Spleen (tissue), 11 donors: Measurements from ENCODE around the gene DNM1L. TPM values are rescaled to one million over a fixed set of nuclear protein-coding genes. Genes with fewer than 3 reads are reported as not detected.

ENCODE experiments used
- DNase-seq: peaks from one replicate; pipeline ENCODE4 v3.0.0-alpha.2; 2020
- H3K27ac ChIP-seq, 8 donors: fragments of 200-600 bp; sonication (generic) in 7 of 8; 1 replicate in 4 of 8; 2 replicates in 4 of 8; pipeline versions ENCODE4 v1.5.0 to v1.8.0; 2016 to 2021; ENCODE audit warnings: inconsistent platforms in 4 of 8, mild to moderate bottlenecking in 4 of 8, moderate library complexity in 1 of 8
- H3K27me3 ChIP-seq, 7 donors: fragments of 200-600 bp; sonication (generic) in 6 of 7; replicated peaks in 1 of 7; 1 replicate in 4 of 7; 2 replicates in 3 of 7; pipeline versions ENCODE4 v1.5.0 to v1.8.0; 2016 to 2021; ENCODE audit warnings: inconsistent platforms in 3 of 7, mild to moderate bottlenecking in 1 of 7
- H3K36me3 ChIP-seq, 6 donors: fragments of 200-600 bp; sonication (generic) in 5 of 6; 1 replicate in 4 of 6; 2 replicates in 2 of 6; pipeline versions ENCODE4 v1.5.0 to v1.8.0; 2016 to 2021; ENCODE audit warnings: inconsistent platforms in 2 of 6
- H3K4me1 ChIP-seq, 6 donors: fragments of 200-600 bp; sonication (generic) in 5 of 6; 1 replicate in 3 of 6; 2 replicates in 3 of 6; pipeline versions ENCODE4 v1.5.0 to v1.8.0; 2016 to 2021; ENCODE audit warnings: inconsistent platforms in 3 of 6
- H3K4me3 ChIP-seq, 8 donors: fragments of 200-600 bp; sonication (generic) in 7 of 8; 1 replicate in 4 of 8; 2 replicates in 4 of 8; pipeline versions ENCODE4 v1.5.0 to v1.8.0; 2016 to 2021; ENCODE audit warnings: inconsistent platforms in 4 of 8, mild to moderate bottlenecking in 4 of 8, moderate library complexity in 2 of 8
- H3K9me3 ChIP-seq, 8 donors: fragments of 200-600 bp; sonication (generic) in 7 of 8; 1 replicate in 4 of 8; 2 replicates in 4 of 8; pipeline versions ENCODE4 v1.5.0 to v1.8.0; 2016 to 2021; ENCODE audit warnings: inconsistent platforms in 4 of 8
- POLR2A ChIP-seq, 3 donors: fragments of 450-650 bp; IDR thresholded peaks; one replicate each; pipeline ENCODE4 v1.5.1; 2017; ENCODE audit warnings: antibody characterized with exemption in 3 of 3, mild to moderate bottlenecking in 1 of 3
- POLR2AphosphoS5 ChIP-seq, 3 donors: sonication (generic); formaldehyde crosslinking; IDR thresholded peaks; one replicate each; pipeline ENCODE4 v1.5.1; 2017; ENCODE audit warnings: antibody characterized with exemption in 3 of 3
- WGBS, 5 donors: extraction: QIAGEN DNeasy Blood & Tissue Kit in 3 of 5; methylation state at CpG; one replicate each; pipeline versions ENCODE4 v1.1.5 to v1.1.7; 2013 to 2018; 5-methylcytosine and 5-hydroxymethylcytosine counted together
- intact Hi-C: fragments of 100-400 bp; cut with DNase I; formaldehyde crosslinking; loops from one replicate; pipeline ENCODE4 v1.15.0; 2023; ENCODE audit warnings: low total_unique reads
- polyA plus RNA-seq, 3 donors: library from polyadenylated mRNA; stranded (reverse); fragments of 200-250 nt; gene quantifications; one replicate each; pipeline ENCODE4 v1.2.1, GENCODE V29; 2013
- total RNA-seq, 7 donors: library from RNA; depleted of rRNA in 3 of 7; stranded (reverse); fragments of >200 nt in 3 of 7; fragmentation: NEBNext Ultra II Directional in 4 of 7; extraction: Animal tissue kit (Norgen Biotek cat#: 25700) in 4 of 7; gene quantifications; one replicate each; pipeline versions ENCODE4 v1.1.0 to v1.2.1, GENCODE V29; 2016 to 2021
- TF ChIP-seq, protein P1 (sequence below), 11 experiments: fragments of 200-600 bp in 7 of 11; fragments of 450-650 bp in 4 of 11; sonication (generic) in 4 of 11; IDR thresholded peaks in 8 of 11; conservative IDR thresholded peaks in 3 of 11; 1 replicate in 7 of 11; 2 replicates in 4 of 11; pipeline versions ENCODE4 v1.4.0 to v1.8.0; 2016 to 2021; ENCODE audit warnings: antibody characterized with exemption in 11 of 11, inconsistent platforms in 4 of 11, mild to moderate bottlenecking in 1 of 11
- donor health status: healthy with polysubstance abuse.
- donor health status: DM: no; HTN: no; CAD: no; lungs with moderate emphysema.
- donor health status: DM: no; HTN: no; CAD: no.
- donor health status: Bipolar disorder and iron deficiency.
- donor health status: healthy.
- donor health status: DM: no; HTN: no; CAD: no.
- donor health status: DM: yes; HTN: yes; CAD: no.

The DNM1L gene
- total and polyA plus RNA-seq, 10 donors = 19.2 to 73.7 (median 47.8) TPM

DNA sequence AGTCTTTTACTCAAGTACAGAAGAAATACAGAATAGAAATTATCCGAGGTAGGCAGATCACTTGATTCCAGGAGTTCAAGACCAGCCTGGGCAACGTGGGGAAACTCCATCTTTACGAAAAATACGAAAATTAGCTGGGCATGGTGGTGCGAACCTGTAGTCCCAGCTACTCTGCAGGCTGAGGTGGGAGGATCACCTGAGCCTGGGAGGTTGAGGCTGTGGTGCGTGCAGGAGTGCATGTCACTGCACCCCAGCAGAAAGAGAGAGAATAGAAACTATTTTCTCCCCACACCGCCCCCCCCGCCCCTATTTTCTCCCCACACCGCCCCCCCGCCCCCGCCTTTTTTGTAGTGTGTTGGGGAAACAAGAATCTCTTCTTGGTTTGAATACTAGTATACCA lies 2.2 kb downstream of the DNM1L start:
- peaks cover 0 to 30% (median 2%) of the 10 kb centered on the region in 6 donors for H3K36me3 ChIP-seq
- no peak for DNase-seq
- H3K27ac ChIP-seq = no peak overlapping the region
- 73 to 90% (median 83%) methylated on average over 11 of the region's 11 CpGs for WGBS, 5 donors
- H3K9me3 ChIP-seq = no peaks in the 10 kb centered on the region
- H3K4me3 ChIP-seq = no peak overlapping the region
- intact Hi-C loops = no loop called here
- H3K4me1 ChIP-seq = peaks cover 8 to 38% (median 21%) of the 10 kb centered on the region in 6 donors
- TF ChIP-seq, protein P1, sequence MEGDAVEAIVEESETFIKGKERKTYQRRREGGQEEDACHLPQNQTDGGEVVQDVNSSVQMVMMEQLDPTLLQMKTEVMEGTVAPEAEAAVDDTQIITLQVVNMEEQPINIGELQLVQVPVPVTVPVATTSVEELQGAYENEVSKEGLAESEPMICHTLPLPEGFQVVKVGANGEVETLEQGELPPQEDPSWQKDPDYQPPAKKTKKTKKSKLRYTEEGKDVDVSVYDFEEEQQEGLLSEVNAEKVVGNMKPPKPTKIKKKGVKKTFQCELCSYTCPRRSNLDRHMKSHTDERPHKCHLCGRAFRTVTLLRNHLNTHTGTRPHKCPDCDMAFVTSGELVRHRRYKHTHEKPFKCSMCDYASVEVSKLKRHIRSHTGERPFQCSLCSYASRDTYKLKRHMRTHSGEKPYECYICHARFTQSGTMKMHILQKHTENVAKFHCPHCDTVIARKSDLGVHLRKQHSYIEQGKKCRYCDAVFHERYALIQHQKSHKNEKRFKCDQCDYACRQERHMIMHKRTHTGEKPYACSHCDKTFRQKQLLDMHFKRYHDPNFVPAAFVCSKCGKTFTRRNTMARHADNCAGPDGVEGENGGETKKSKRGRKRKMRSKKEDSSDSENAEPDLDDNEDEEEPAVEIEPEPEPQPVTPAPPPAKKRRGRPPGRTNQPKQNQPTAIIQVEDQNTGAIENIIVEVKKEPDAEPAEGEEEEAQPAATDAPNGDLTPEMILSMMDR (IDR thresholded peaks at IDR 0.05 in 8 of 11, conservative IDR thresholded peaks at IDR 0.05 in 3 of 11) = no peak
- no peak for TF ChIP-seq POLR2AphosphoS5 (IDR thresholded peaks at IDR 0.05)
- TF ChIP-seq POLR2A (IDR thresholded peaks at IDR 0.05) = no peak
- no peaks in the 10 kb centered on the region for H3K27me3 ChIP-seq

DNA sequence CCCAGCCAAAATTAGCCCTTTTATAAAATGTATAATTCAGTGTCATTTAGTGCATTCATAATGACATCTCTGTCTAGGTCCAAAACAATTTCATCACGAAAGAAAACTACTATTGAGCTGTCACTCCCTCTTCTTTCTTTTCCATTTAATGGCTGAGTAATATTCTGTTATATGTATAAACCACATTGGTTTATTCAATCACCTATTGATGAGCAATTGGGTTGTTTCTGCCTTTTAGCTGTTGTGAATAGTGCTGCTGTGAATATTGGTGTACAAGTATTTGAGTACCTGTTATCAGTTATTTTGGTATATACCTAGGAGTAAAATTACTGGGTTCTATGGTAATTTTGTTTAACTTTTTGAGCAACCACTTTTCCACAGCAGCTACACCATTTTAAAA lies 7.2 kb downstream of the DNM1L start:
- H3K4me1 ChIP-seq = peaks cover 0 to 16% (median under 1%) of the 10 kb centered on the region in 6 donors
- DNase-seq = no peak
- H3K27me3 ChIP-seq = no peaks in the 10 kb centered on the region
- no peak overlapping the region for H3K27ac ChIP-seq
- intact Hi-C loops = no loop called here
- H3K4me3 ChIP-seq = no peak overlapping the region
- 83 to 94% (median 90%) methylated on average over 1 of the region's 1 CpG for WGBS, 5 donors
- H3K9me3 ChIP-seq = no peaks in the 10 kb centered on the region
- TF ChIP-seq, protein P1 (IDR thresholded peaks at IDR 0.05 in 8 of 11, conservative IDR thresholded peaks at IDR 0.05 in 3 of 11) = no peak
- no peak for TF ChIP-seq POLR2A (IDR thresholded peaks at IDR 0.05)
- peaks cover 0 to 32% (median 2%) of the 10 kb centered on the region in 6 donors for H3K36me3 ChIP-seq

DNA sequence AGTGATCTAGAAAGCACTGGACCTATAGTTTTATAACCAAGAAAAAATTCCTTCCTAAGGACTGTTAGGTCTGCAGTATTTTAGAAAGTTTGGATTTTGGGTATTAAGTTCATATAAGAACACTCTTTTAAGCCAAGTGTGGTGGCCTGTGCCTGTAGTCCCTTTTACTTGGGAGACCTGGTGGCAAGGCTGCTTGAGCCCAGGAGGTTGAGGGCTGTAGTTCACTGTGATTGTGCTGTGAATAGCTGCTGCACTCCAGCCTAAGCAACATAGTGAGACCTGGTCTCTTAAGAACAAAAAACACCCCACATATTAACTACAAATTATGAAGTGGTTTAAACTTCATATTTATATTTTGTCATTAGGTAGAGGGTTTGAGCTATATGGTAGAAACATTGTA lies 9.7 kb downstream of the DNM1L start:
- Histone ChIP-seq H3K36me3 (peaks cover 0 to 29% (median 2%) of the 10 kb centered on the region in 6 donors), H3K27me3 (no peaks in the 10 kb centered on the region), H3K4me3 (no peak overlapping the region), H3K4me1 (peaks cover 0 to 12% (median 0%) of the 10 kb centered on the region in 6 donors), H3K27ac (no peak overlapping the region), H3K9me3 (no peaks in the 10 kb centered on the region)
- DNase-seq = no peak
- TF ChIP-seq POLR2A (IDR thresholded peaks at IDR 0.05) (no peak), POLR2AphosphoS5 (IDR thresholded peaks at IDR 0.05) (no peak)
- TF ChIP-seq, protein P1 (IDR thresholded peaks at IDR 0.05 in 8 of 11, conservative IDR thresholded peaks at IDR 0.05 in 3 of 11) = no peak
- intact Hi-C loops = no loop called here

DNA sequence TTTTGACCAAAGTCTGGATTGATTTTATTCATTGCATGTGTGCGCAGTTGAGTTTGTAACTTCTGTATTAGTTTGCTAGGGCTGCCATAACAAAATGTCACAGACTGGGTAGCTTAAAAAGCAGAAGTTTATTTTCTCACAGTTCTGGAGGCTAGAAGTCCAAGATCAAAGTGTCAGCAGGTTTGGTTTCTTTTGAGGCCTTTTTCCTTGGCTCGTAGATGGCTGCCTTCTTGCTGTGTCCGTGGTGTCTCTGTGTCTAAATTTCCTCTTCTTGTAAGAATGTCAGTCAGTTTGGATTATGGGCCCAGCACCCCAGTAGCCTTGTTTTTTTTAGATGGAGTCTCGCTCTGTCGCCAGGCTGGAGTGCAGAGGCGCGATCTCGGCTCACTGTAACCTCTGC lies 11.8 kb downstream of the DNM1L start:
- H3K27ac ChIP-seq = no peak overlapping the region
- peaks cover 0 to 6% (median 0%) of the 10 kb centered on the region in 8 donors for H3K9me3 ChIP-seq
- TF ChIP-seq POLR2A (IDR thresholded peaks at IDR 0.05) (no peak), POLR2AphosphoS5 (IDR thresholded peaks at IDR 0.05) (no peak)
- TF ChIP-seq, protein P1 (IDR thresholded peaks at IDR 0.05 in 8 of 11, conservative IDR thresholded peaks at IDR 0.05 in 3 of 11) = no peak
- H3K4me1 ChIP-seq = peaks cover 0 to 12% (median 0%) of the 10 kb centered on the region in 6 donors
- DNase-seq = no peak
- H3K36me3 ChIP-seq = peaks cover 0 to 23% (median 0%) of the 10 kb centered on the region in 6 donors
- WGBS, 5 donors = 80 to 98% (median 96%) methylated on average over 8 of the region's 8 CpGs
- H3K4me3 ChIP-seq = no peak overlapping the region
- H3K27me3 ChIP-seq = no peaks in the 10 kb centered on the region
- intact Hi-C loops = no loop called here
